Measurements from ENCODE around the gene MYCBP2.

GRCh38 chr13:77033717-77034302 lies 293.1 kb downstream of the MYCBP2 start:
- TF ChIP-seq CTCF (IDR thresholded peaks at IDR 0.05) (no peak), POLR2A (IDR thresholded peaks at IDR 0.05) (no peak)
